ENCODE measurements around the gene RASSF3. TPM values are rescaled to one million over a fixed set of nuclear protein-coding genes. Genes with fewer than 3 reads are reported as not detected.
A peak's percentile ranks its signal among the peaks of the same experiment; 100 is the strongest.

RASSF3 gene
- total and polyA plus RNA-seq, 10 of the 15 experiments (the other 5 are each of a cell fraction or from before 2014, with no cell fraction given) = 6.9 to 62.4 (median 30.3) TPM

DNA sequence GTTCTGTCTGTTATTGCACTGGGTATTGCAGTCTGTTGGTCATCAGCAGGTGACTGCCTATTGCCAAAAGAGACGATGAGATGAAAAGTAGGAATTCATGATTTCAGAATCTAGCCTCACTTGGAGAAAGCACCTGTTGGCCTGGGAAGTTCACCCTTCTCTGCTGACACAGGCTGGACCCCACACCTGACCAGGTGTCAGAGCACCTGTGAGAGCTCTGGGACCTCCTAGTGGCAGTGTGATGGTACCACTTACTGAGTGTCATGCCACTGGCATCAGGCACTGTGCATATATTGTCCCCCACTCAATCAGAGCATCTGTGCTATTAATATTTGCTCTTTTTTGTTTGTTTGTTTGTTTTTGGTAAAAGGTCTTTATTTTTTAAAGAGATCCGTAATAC, 68.0 kb downstream of the RASSF3 start:
- Histone ChIP-seq H3K9ac (ENCODE audit: control insufficient read depth, insufficient read depth, low read length) (no peak overlapping the region), H3K9me3 (replicated peaks; ENCODE audit: control insufficient read depth, insufficient read depth, low read length) (no peaks in the 10 kb centered on the region), H2AFZ (ENCODE audit: control insufficient read depth, low read depth, low read length) (no peak overlapping the region), H3K79me2 (ENCODE audit: control insufficient read depth, insufficient read depth, low read length) (peaks cover 84% of the 10 kb centered on the region), H3K4me2 (ENCODE audit: control insufficient read depth, insufficient read depth) (no peak overlapping the region), H3K4me3 (no peak overlapping the region), H4K20me1 (ENCODE audit: control insufficient read depth, insufficient read depth) (no peaks in the 10 kb centered on the region; the same call in 1 of the 2 replicates), H3K27me3 (replicated peaks in 1 of 2; ENCODE audit: control insufficient read depth in 2 of 2, insufficient read depth in 2 of 2, low read length in 1 of 2) (no peaks in the 10 kb centered on the region), H3K36me3 (ENCODE audit: control insufficient read depth in 2 of 2, insufficient read depth in 2 of 2, low read length in 1 of 2) (0 out of 4 replicates have a peak, but pooled peaks cover 0 to 3% of the 10 kb centered on the region in 2 experiments), H3K4me1 (ENCODE audit: control insufficient read depth, insufficient read depth, low read length) (peaks cover 62% of the 10 kb centered on the region), H3K27ac (ENCODE audit: control insufficient read depth, insufficient read depth) (no peak overlapping the region)
- DNase-seq (ENCODE audit: low read depth, low spot score) = no peak
- intact Hi-C loops (cut with micrococcal nuclease; ENCODE audit: unreplicated experiment) = no loop called here
- CTCF ChIA-PET = interaction anchor here (0.7 to 7.7 kb wide), 6 partner anchors 18 to 189 kb away, joined by 3 to 48 read pairs (median 4); no protein-coding TSS in a partner anchor
- RAD21 ChIA-PET (ENCODE audit: unreplicated experiment) = interaction anchor here (1.7 to 2.0 kb wide), 2 partner anchors 20 to 67 kb away, joined by 3 to 5 read pairs; no protein-coding TSS in a partner anchor
- no TSS peak for BruUV-seq (replicated peaks)
- TF ChIP-seq BRCA1 (IDR thresholded peaks at IDR 0.05; ENCODE audit: low read depth, low read length) (no peak), USF1 (IDR thresholded peaks at IDR 0.05; ENCODE audit: borderline replicate concordance, extremely low read length, insufficient read depth, low read depth, low read length) (no peak), KDM1A (IDR thresholded peaks at IDR 0.05; ENCODE audit: borderline replicate concordance) (no peak), CTCF (IDR thresholded peaks at IDR 0.05 in 2 of 3, conservative IDR thresholded peaks at IDR 0.05 in 1 of 3; ENCODE audit: control insufficient read depth in 2 of 3, extremely low read depth in 1 of 3, insufficient read depth in 1 of 3, low read depth in 3 of 3, low read length in 3 of 3) (peak in 2 of 3 experiments; percentile 3 to 23; a peak in 1 of 6 replicates), SRF (IDR thresholded peaks at IDR 0.05; ENCODE audit: low read depth in 2 of 2, low read length in 2 of 2) (no peak), ZBTB11 (CRISPR knock-in tag; IDR thresholded peaks at IDR 0.05) (no peak), FOXK2 (IDR thresholded peaks at IDR 0.05) (no peak), MLLT1 (IDR thresholded peaks at IDR 0.05) (no peak), SREBF2 (IDR thresholded peaks at IDR 0.05; ENCODE audit: low read length) (no peak), SMAD5 (IDR thresholded peaks at IDR 0.05; ENCODE audit: low read depth) (no peak), RAD21 (IDR thresholded peaks at IDR 0.05; ENCODE audit: insufficient read depth, low read depth, low read length) (peak; percentile 32; the same call in 1 of the 2 replicates)
- TF ChIP-seq, protein P1, sequence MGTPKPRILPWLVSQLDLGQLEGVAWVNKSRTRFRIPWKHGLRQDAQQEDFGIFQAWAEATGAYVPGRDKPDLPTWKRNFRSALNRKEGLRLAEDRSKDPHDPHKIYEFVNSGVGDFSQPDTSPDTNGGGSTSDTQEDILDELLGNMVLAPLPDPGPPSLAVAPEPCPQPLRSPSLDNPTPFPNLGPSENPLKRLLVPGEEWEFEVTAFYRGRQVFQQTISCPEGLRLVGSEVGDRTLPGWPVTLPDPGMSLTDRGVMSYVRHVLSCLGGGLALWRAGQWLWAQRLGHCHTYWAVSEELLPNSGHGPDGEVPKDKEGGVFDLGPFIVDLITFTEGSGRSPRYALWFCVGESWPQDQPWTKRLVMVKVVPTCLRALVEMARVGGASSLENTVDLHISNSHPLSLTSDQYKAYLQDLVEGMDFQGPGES (IDR thresholded peaks at IDR 0.05) = no peak
- TF ChIP-seq, protein P2, sequence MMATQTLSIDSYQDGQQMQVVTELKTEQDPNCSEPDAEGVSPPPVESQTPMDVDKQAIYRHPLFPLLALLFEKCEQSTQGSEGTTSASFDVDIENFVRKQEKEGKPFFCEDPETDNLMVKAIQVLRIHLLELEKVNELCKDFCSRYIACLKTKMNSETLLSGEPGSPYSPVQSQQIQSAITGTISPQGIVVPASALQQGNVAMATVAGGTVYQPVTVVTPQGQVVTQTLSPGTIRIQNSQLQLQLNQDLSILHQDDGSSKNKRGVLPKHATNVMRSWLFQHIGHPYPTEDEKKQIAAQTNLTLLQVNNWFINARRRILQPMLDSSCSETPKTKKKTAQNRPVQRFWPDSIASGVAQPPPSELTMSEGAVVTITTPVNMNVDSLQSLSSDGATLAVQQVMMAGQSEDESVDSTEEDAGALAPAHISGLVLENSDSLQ (IDR thresholded peaks at IDR 0.05) = no peak
- SMC1A ChIA-PET (ENCODE audit: uncharacterized antibody, unreplicated experiment) = interaction anchor here (1.1 to 5.5 kb wide), 6 partner anchors 10 to 69 kb away, joined by 3 to 41 read pairs (median 6); no protein-coding TSS in a partner anchor
- 94% methylated on average over 1 of the region's 2 CpGs for WGBS (ENCODE audit: insufficient coverage, insufficient replicate concordance, low lambda C conversion rate, missing lambda C conversion rate)
- in situ Hi-C loops (cut with MboI) = no loop called here
- ATAC-seq = peak; percentile 56
- POLR2A ChIA-PET = interaction anchor here (1.2 kb wide), 1 partner anchor 10 kb away, joined by 3 read pairs; no protein-coding TSS in a partner anchor
- FAIRE-seq = no peak
